OCI-LY1 (cell line): Measurements from ENCODE around the gene CRYL1.

Experiments used
- H2AFZ ChIP-seq: fragments of 200-600 bp; sonication (generic), shearing (Covaris generic); 2 replicates; pipeline ENCODE4 v1.6.0; 2014; ENCODE audit warnings: antibody characterized with exemption, mild to moderate bottlenecking, low read length
- H3F3A ChIP-seq: fragments of 200-600 bp; sonication (generic), shearing (Covaris generic); 2 replicates; pipeline ENCODE4 v1.6.0; 2014; ENCODE audit warnings: mild to moderate bottlenecking, antibody characterized with exemption, low read length, moderate library complexity; ENCODE audit not compliant: insufficient read depth
- H3K27ac ChIP-seq: fragments of 200-600 bp; sonication (generic); 2 replicates; pipeline ENCODE4 v1.5.1; 2014; ENCODE audit warnings: low read length, mixed run types, mild to moderate bottlenecking, low read depth; ENCODE audit not compliant: poor library complexity, severe bottlenecking
- H3K27me3 ChIP-seq: fragments of 200-600 bp; sonication (generic); 2 replicates; pipeline ENCODE4 v1.6.0; 2014; ENCODE audit warnings: antibody characterized with exemption, mild to moderate bottlenecking, low read length, moderate library complexity; ENCODE audit not compliant: insufficient read depth
- H3K36me3 ChIP-seq: fragments of 200-600 bp; sonication (generic); 2 replicates; pipeline ENCODE4 v1.6.1; 2014; ENCODE audit warnings: mild to moderate bottlenecking, antibody characterized with exemption, low read length, moderate library complexity, mixed read lengths; ENCODE audit not compliant: insufficient read depth
- H3K4me1 ChIP-seq: fragments of 200-600 bp; sonication (generic); 2 replicates; pipeline ENCODE4 v1.5.1; 2014; ENCODE audit warnings: mild to moderate bottlenecking, low read length, moderate library complexity; ENCODE audit not compliant: insufficient read depth, severe bottlenecking
- H3K4me2 ChIP-seq: fragments of 200-600 bp; sonication (generic), shearing (Covaris generic); 2 replicates; pipeline ENCODE4 v1.6.1; 2014; ENCODE audit warnings: low read length
- H3K4me3 ChIP-seq: fragments of 200-600 bp; sonication (generic); 2 replicates; pipeline ENCODE4 v1.5.1; 2014; ENCODE audit warnings: low read length, low read depth, mild to moderate bottlenecking, mixed read lengths; ENCODE audit not compliant: poor library complexity, severe bottlenecking
- H3K79me2 ChIP-seq: fragments of 200-600 bp; shearing (Covaris generic); 2 replicates; pipeline ENCODE4 v1.6.1; 2016; ENCODE audit warnings: mixed run types, low read length, mixed read lengths; ENCODE audit not compliant: insufficient read depth
- H3K9ac ChIP-seq: fragments of 200-600 bp; sonication (generic), shearing (Covaris generic); 2 replicates; pipeline ENCODE4 v1.6.1; 2014; ENCODE audit warnings: mild to moderate bottlenecking, low read length, mixed read lengths
- H3K9me2 ChIP-seq: fragments of 200-600 bp; sonication (generic), shearing (Covaris generic); 2 replicates; pipeline ENCODE4 v1.6.1; 2014; ENCODE audit warnings: low read depth, mild to moderate bottlenecking, low read length, mixed read lengths
- H3K9me3 ChIP-seq: fragments of 200-600 bp; shearing (Covaris generic); 2 replicates; pipeline ENCODE4 v1.6.1; 2014; ENCODE audit warnings: low read length, mixed read lengths
- H4K20me1 ChIP-seq: fragments of 200-600 bp; sonication (generic), shearing (Covaris generic); 2 replicates; pipeline ENCODE4 v1.6.0; 2016; ENCODE audit warnings: mild to moderate bottlenecking, low read length; ENCODE audit not compliant: insufficient read depth
- EZH2 ChIP-seq: fragments of 200-600 bp; sonication (generic), shearing (Covaris generic); IDR thresholded peaks from 2 replicates; pipeline ENCODE4 v1.8.0; 2017; ENCODE audit warnings: borderline replicate concordance, mixed run types, mild to moderate bottlenecking, antibody characterized with exemption, low read length, moderate library complexity, mixed read lengths
- TF ChIP-seq, protein P1 (sequence below): fragments of 200-600 bp; sonication (generic), shearing (Covaris generic); IDR thresholded peaks from 2 replicates; pipeline ENCODE4 v1.5.1; 2017; ENCODE audit warnings: mild to moderate bottlenecking, antibody characterized with exemption, low read length, moderate library complexity, mixed read lengths

Gene CRYL1

DNA sequence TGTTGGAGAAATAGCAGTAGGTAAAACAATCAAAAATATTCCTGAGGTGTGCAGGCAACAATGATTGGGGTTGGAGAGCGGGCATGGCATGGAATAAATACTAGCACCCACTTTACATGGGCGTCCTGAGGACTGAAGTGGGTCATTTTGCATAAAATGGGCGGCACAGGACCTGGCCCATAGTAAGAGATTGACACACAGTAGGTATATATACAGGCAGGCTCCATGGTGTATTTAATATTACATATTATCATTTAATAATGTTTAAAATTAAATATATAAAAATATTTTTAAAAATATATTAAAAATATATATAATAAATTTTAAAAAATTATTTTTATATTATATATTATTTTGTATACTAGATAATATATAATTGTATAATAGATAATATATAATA, 48.3 kb downstream of the CRYL1 start:
- Histone ChIP-seq H4K20me1 (no peaks in the 10 kb centered on the region), H3K9me2 (no peaks in the 10 kb centered on the region), H3K9ac (no peak overlapping the region), H3K9me3 (no peaks in the 10 kb centered on the region), H3K4me3 (no peak overlapping the region), H3K4me2 (no peak overlapping the region), H3K79me2 (no peaks in the 10 kb centered on the region), H3F3A (no peaks in the 10 kb centered on the region), H3K4me1 (peaks cover 6% of the 10 kb centered on the region), H2AFZ (no peak overlapping the region), H3K27ac (no peak overlapping the region), H3K36me3 (no peaks in the 10 kb centered on the region), H3K27me3 (0 out of 2 replicates have a peak, but pooled peaks cover 4% of the 10 kb centered on the region)
- TF ChIP-seq, protein P1, sequence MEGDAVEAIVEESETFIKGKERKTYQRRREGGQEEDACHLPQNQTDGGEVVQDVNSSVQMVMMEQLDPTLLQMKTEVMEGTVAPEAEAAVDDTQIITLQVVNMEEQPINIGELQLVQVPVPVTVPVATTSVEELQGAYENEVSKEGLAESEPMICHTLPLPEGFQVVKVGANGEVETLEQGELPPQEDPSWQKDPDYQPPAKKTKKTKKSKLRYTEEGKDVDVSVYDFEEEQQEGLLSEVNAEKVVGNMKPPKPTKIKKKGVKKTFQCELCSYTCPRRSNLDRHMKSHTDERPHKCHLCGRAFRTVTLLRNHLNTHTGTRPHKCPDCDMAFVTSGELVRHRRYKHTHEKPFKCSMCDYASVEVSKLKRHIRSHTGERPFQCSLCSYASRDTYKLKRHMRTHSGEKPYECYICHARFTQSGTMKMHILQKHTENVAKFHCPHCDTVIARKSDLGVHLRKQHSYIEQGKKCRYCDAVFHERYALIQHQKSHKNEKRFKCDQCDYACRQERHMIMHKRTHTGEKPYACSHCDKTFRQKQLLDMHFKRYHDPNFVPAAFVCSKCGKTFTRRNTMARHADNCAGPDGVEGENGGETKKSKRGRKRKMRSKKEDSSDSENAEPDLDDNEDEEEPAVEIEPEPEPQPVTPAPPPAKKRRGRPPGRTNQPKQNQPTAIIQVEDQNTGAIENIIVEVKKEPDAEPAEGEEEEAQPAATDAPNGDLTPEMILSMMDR: no peak
- TF ChIP-seq EZH2: no peak

DNA sequence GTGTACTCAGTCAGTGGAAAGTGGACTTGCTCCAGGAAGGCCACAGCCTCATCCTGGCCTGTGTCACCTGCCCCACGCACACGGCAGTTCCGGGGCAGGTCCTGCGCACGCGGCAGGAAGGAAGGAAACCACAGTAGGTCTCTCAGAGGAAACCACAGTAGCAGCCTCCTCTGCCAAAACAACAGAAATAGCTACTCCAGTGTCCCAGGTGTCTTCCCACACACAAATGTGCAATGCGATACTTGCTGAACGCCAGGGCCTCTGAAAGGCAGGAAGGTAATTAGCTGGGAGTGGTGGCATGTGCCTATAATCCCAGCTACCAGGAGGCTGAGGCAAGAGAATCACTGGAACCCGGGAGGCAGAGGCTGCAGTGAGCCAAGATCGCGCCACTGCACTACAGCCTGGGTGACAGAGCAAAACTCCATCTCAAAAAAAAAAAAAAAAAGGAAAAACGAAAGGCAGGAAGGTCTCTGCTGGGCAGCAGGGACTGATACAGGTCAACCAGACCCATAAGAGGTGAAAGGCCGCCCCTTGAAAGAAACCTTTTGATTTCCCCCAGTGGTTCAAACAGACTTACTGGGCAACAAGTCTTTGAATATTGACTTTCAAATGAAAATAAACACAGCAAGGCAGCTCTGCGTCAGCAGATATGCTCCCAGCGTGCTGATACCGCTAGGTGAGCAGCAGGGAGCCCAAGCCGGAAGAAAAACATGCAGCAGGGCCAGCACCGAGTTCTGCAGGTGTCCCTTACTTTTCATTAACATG, 49.5 kb downstream of the CRYL1 start:
- no peaks in the 10 kb centered on the region for H3K79me2 ChIP-seq
- H3K4me2 ChIP-seq: no peak overlapping the region
- no peak overlapping the region for H3K27ac ChIP-seq
- no peaks in the 10 kb centered on the region for H3F3A ChIP-seq
- H2AFZ ChIP-seq: no peak overlapping the region
- peaks cover 6% of the 10 kb centered on the region for H3K4me1 ChIP-seq
- no peaks in the 10 kb centered on the region for H4K20me1 ChIP-seq
- H3K36me3 ChIP-seq: no peaks in the 10 kb centered on the region
- H3K9ac ChIP-seq: no peak overlapping the region
- H3K9me3 ChIP-seq: no peaks in the 10 kb centered on the region
- H3K9me2 ChIP-seq: no peaks in the 10 kb centered on the region
- no peak overlapping the region for H3K4me3 ChIP-seq
- TF ChIP-seq, protein P1: no peak
- no peak for TF ChIP-seq EZH2
- H3K27me3 ChIP-seq: 0 out of 2 replicates have a peak, but pooled peaks cover 4% of the 10 kb centered on the region

- TF ChIP-seq, protein P1: no peak
- no peak for TF ChIP-seq EZH2
- Histone ChIP-seq H3K27ac (no peak overlapping the region), H3K4me3 (no peak overlapping the region), H3K9me2 (no peaks in the 10 kb centered on the region), H4K20me1 (no peaks in the 10 kb centered on the region), H3K27me3 (0 out of 2 replicates have a peak, but pooled peaks cover 4% of the 10 kb centered on the region), H2AFZ (no peak overlapping the region), H3K36me3 (no peaks in the 10 kb centered on the region), H3F3A (no peaks in the 10 kb centered on the region), H3K9me3 (no peaks in the 10 kb centered on the region), H3K4me2 (no peak overlapping the region), H3K79me2 (no peaks in the 10 kb centered on the region), H3K9ac (no peak overlapping the region), H3K4me1 (peaks cover 6% of the 10 kb centered on the region)
These were observed 51.1 kb downstream of the CRYL1 start for GRCh38 chr13:20474515-20474914.
